ENCODE measurements around the gene MYLK3. TPM values are rescaled to one million over a fixed set of nuclear protein-coding genes. Genes with fewer than 3 reads are reported as not detected.

MYLK3 gene
- total RNA-seq, 4 donors from 2014 or later, result 0.33 to 1.2 (median 0.57) TPM

- intact Hi-C loops (cut with DNase I), result no loop called here
- no peaks in the 10 kb centered on the region for H3K9me3 ChIP-seq
- H3K27ac ChIP-seq (replicated peaks in 1 of 4), result no peak overlapping the region
- no peak for DNase-seq (ENCODE audit: extremely low spot score)
- TF ChIP-seq POLR2A (IDR thresholded peaks at IDR 0.05; ENCODE audit: low read depth) (no peak), CTCF (IDR thresholded peaks at IDR 0.05) (no peak), POLR2AphosphoS5 (IDR thresholded peaks at IDR 0.05) (no peak), EP300 (IDR thresholded peaks at IDR 0.05) (no peak)
- no peak overlapping the region for H3K4me3 ChIP-seq
- peaks cover 0 to 3% (median 0%) of the 10 kb centered on the region in 4 donors for H3K4me1 ChIP-seq
- H3K27me3 ChIP-seq, result peaks cover 0 to 23% (median 0%) of the 10 kb centered on the region in 4 donors
- whole genome bisulfite sequencing, result 71% methylated on average over 12 of the region's 12 CpGs
- no peaks in the 10 kb centered on the region for H3K36me3 ChIP-seq
Observed at GRCh38 chr16:46763147-46763546, 15.0 kb upstream of the MYLK3 start.

GRCh38 chr16:46762583-46762982, 14.4 kb upstream of the MYLK3 start:
- 88% methylated on average over 3 of the region's 3 CpGs for WGBS
- DNase-seq (ENCODE audit: extremely low spot score), result no peak
- peaks cover 0 to 3% (median 1%) of the 10 kb centered on the region in 4 donors for H3K4me1 ChIP-seq
- no peak overlapping the region for H3K27ac ChIP-seq (replicated peaks in 1 of 4)
- no peaks in the 10 kb centered on the region for H3K9me3 ChIP-seq
- no peak overlapping the region for H3K4me3 ChIP-seq
- intact Hi-C loops (cut with DNase I), result no loop called here
- no peaks in the 10 kb centered on the region for H3K36me3 ChIP-seq
- peaks cover 0 to 29% (median 0%) of the 10 kb centered on the region in 4 donors for H3K27me3 ChIP-seq
- TF ChIP-seq POLR2A (IDR thresholded peaks at IDR 0.05; ENCODE audit: low read depth), result no peak
- TF ChIP-seq CTCF (IDR thresholded peaks at IDR 0.05), result no peak
- TF ChIP-seq POLR2AphosphoS5 (IDR thresholded peaks at IDR 0.05), result no peak
- no peak for TF ChIP-seq EP300 (IDR thresholded peaks at IDR 0.05)

GRCh38 chr16:46759309-46759708, 11.2 kb upstream of the MYLK3 start:
- TF ChIP-seq POLR2AphosphoS5 (IDR thresholded peaks at IDR 0.05), result no peak
- no peak for TF ChIP-seq EP300 (IDR thresholded peaks at IDR 0.05)
- no peak for TF ChIP-seq CTCF (IDR thresholded peaks at IDR 0.05)
- TF ChIP-seq POLR2A (IDR thresholded peaks at IDR 0.05; ENCODE audit: low read depth), result no peak
- Histone ChIP-seq H3K9me3 (no peaks in the 10 kb centered on the region), H3K36me3 (no peaks in the 10 kb centered on the region), H3K4me1 (peaks cover 0 to 8% (median 2%) of the 10 kb centered on the region in 4 donors), H3K27ac (replicated peaks in 1 of 4) (no peak overlapping the region), H3K4me3 (no peak overlapping the region), H3K27me3 (peaks cover 0 to 41% (median 0%) of the 10 kb centered on the region in 4 donors)
- intact Hi-C loops (cut with DNase I), result no loop called here
- no peak for DNase-seq (ENCODE audit: extremely low spot score)
- WGBS, result 86% methylated on average over 5 of the region's 5 CpGs

- H3K36me3 ChIP-seq, result no peaks in the 10 kb centered on the region
- 58% methylated on average over 12 of the region's 21 CpGs for WGBS
- intact Hi-C loops (cut with DNase I), result no loop called here
- no peaks in the 10 kb centered on the region for H3K9me3 ChIP-seq
- peaks cover 0 to 8% (median 0%) of the 10 kb centered on the region in 4 donors for H3K4me1 ChIP-seq
- H3K4me3 ChIP-seq, result no peak overlapping the region
- TF ChIP-seq POLR2A (IDR thresholded peaks at IDR 0.05; ENCODE audit: low read depth) (no peak), POLR2AphosphoS5 (IDR thresholded peaks at IDR 0.05) (no peak), CTCF (IDR thresholded peaks at IDR 0.05) (no peak), EP300 (IDR thresholded peaks at IDR 0.05) (no peak)
- no peak overlapping the region for H3K27ac ChIP-seq (replicated peaks in 1 of 4)
- peaks cover 0 to 41% (median 0%) of the 10 kb centered on the region in 4 donors for H3K27me3 ChIP-seq
- DNase-seq (ENCODE audit: extremely low spot score), result no peak
Observed at GRCh38 chr16:46757339-46758050, 9.4 kb upstream of the MYLK3 start.
